ENCODE measurements around the gene PPP1R14B. TPM values are rescaled to one million over a fixed set of nuclear protein-coding genes. Genes with fewer than 3 reads are reported as not detected.

Gene PPP1R14B
- total RNA-seq, 2 experiments from 2014 or later, result 178 to 197 TPM

DNA sequence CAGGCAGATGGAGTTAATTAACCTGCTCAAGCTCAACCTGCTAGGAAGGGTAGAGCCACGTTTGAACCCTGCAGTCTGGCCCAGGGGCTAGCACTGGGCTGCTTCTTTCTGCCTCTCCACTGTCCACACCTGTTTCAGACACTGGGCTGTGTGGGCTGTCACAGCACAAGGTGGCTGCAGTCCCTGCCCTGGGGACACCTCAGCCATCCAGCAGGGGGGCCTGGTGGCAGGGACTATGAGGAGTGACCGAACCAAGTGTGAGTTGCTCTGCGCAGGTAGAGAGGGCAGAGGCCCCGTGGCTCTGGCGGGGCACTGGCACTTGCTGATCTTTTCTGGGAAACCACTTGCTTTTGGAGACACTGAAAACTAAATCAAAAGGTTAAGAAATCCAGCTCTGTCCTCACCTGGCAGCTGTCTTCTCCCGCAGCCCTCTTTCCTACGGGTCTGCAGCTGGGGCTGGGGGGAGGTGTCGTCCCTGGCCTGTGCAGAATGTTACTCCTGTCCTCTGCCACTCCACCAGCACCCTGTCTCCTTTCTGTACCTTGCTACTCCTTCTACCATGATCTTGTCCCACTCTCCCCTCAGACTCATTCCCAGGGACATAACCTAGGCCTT lies 31.9 kb upstream of the PPP1R14B start:
- POLR2A ChIA-PET, result interaction anchor here (1.7 kb wide), 1 partner anchor 10 kb away, joined by 4 read pairs; no protein-coding TSS in a partner anchor

DNA sequence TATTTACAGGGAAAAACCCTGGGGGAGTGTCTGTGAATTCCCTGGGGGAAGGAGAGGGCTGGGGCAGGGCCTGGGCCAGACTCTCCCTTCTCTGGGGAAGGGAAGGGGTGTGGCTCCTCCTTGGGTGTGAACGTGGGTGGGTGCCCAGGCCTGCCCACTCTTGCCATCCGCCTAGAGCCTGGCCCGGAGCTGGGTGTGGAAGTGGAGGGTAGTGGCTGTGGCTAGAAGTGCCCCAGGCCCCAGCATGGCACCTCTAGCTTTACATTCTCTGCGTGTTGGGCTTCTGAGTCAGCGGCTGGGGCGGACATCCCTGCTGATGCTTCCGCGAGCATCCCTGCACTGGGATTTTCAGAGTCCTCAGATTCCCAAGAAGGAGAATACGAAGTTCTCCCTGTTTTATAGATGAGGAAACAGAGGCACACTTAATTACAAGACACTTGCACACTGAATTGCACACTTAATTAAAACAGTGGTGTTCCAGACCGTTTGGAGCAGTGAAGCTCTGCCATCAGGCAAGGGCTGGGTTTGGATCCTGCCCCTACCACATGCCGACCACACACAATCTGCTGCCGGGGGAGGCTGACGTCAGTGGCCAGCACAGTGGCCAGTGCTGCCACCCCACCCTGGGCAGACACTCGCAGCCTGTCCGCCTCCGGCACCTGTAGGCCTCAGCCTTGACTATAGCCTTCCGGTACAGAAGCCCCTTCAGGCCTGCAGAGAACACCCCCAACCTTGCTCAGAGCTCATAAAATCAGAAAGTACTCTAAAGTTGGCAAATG lies 30.1 kb upstream of the PPP1R14B start:
- H3K27ac Mint-ChIP-seq, result no peak overlapping the region
- no peaks in the 10 kb centered on the region for H3K9me3 Mint-ChIP-seq (ENCODE audit: insufficient read depth)
- ChIA-PET CTCF (interaction anchor here (15.6 kb wide), 1 partner anchor 26 kb away, joined by 148 read pairs; the partner anchor contains the start of genes CATSPERZ and ESRRA), POLR2A (interaction anchor here (1.7 kb wide), 1 partner anchor 8 kb away, joined by 4 read pairs; no protein-coding TSS in a partner anchor)
- DNase-seq (no peak), ATAC-seq (no peak)
- H3K4me1 Mint-ChIP-seq (ENCODE audit: low read depth), result peaks cover 22% of the 10 kb centered on the region
- no peaks in the 10 kb centered on the region for H3K27me3 Mint-ChIP-seq (ENCODE audit: low read depth)
- H3K36me3 Mint-ChIP-seq (ENCODE audit: low read depth), result peaks cover 27% of the 10 kb centered on the region
- no peak overlapping the region for H3K4me3 Mint-ChIP-seq

More for the DNA sequence above, 31.9 kb upstream of the PPP1R14B start:
- no peak for DNase-seq
- Mint-ChIP-seq H3K9me3 (ENCODE audit: insufficient read depth) (no peaks in the 10 kb centered on the region), H3K4me1 (ENCODE audit: low read depth) (peaks cover 24% of the 10 kb centered on the region), H3K27ac (no peak overlapping the region), H3K36me3 (ENCODE audit: low read depth) (peaks cover 32% of the 10 kb centered on the region), H3K27me3 (ENCODE audit: low read depth) (no peaks in the 10 kb centered on the region), H3K4me3 (no peak overlapping the region)
- peak; percentile 13 for ATAC-seq
- CTCF ChIA-PET, result interaction anchor here (15.6 kb wide), 1 partner anchor 24 kb away, joined by 148 read pairs; the partner anchor contains the start of genes CATSPERZ and ESRRA

DNA sequence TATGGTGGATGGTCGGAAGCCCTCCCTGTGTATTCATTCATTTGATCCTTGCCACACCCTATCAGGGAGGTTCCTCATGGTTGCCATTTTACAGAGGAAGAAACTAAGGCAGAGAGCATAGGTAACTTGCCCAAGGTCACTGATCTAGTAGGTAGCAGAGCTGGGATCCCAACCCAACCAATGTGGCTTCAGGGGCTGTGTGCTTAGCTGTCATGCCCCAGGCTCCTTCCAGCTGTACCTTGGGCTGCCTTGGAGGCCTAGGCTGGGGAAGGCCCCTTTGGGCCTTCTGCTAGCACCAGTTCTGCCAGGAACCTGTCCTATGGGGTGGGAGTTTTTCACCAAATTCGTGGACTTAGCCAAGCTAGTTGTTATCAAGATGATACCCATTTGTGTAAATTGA lies 29.1 kb upstream of the PPP1R14B start:
- no peaks in the 10 kb centered on the region for H3K27me3 Mint-ChIP-seq (ENCODE audit: low read depth)
- ChIA-PET CTCF (interaction anchor here (15.6 kb wide), 1 partner anchor 27 kb away, joined by 148 read pairs; the partner anchor contains the start of genes CATSPERZ and ESRRA), POLR2A (no interaction called here)
- no peak overlapping the region for H3K4me3 Mint-ChIP-seq
- DNase-seq (no peak), ATAC-seq (no peak)
- H3K9me3 Mint-ChIP-seq (ENCODE audit: insufficient read depth), result no peaks in the 10 kb centered on the region
- no peak overlapping the region for H3K27ac Mint-ChIP-seq
- peaks cover 21% of the 10 kb centered on the region for H3K36me3 Mint-ChIP-seq (ENCODE audit: low read depth)
- H3K4me1 Mint-ChIP-seq (ENCODE audit: low read depth), result peaks cover 24% of the 10 kb centered on the region

DNA sequence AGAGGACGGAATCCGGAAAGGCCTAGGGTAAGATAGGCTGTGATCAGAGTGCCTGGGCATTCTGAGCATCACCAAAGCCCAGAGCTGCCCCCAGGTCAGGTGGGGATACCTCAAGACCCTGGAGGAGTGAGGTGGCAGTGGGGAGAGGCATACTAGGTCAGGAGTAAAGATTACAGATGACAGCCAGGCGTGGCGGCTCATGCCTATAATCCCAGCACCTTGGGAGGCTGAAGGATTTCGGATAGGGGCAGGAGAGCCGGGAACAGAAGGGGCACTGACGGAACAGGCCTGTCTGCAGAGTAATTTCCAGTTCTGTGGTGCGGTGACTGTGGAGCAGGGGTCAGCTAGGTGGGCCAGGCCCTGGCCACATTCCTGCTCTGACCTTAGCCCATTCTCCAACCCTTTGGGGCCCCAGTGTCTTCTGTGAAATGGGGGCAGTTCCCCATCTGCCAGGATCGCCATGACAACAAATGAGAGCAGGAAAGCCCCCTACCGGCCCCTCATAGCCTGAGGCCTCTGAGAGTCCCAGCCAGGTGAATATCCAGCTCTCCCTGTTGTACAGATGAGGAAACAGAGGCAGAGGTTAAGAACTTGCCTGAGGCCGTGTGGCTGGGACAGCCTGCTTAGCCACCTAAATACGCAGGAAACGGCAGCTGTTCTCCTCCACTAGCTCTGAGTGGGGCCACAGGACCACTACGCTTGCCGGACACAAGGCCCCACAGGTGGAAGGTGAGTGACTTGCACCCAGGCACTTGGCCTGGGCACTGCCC lies 28.5 kb upstream of the PPP1R14B start:
- ATAC-seq (no peak), DNase-seq (no peak)
- Mint-ChIP-seq H3K9me3 (ENCODE audit: insufficient read depth) (no peaks in the 10 kb centered on the region), H3K4me3 (no peak overlapping the region), H3K27me3 (ENCODE audit: low read depth) (no peaks in the 10 kb centered on the region), H3K4me1 (ENCODE audit: low read depth) (peaks cover 26% of the 10 kb centered on the region), H3K36me3 (ENCODE audit: low read depth) (peaks cover 23% of the 10 kb centered on the region), H3K27ac (no peak overlapping the region)
- ChIA-PET POLR2A (no interaction called here), CTCF (interaction anchor here (15.6 kb wide), 1 partner anchor 28 kb away, joined by 148 read pairs; the partner anchor contains the start of genes CATSPERZ and ESRRA)

DNA sequence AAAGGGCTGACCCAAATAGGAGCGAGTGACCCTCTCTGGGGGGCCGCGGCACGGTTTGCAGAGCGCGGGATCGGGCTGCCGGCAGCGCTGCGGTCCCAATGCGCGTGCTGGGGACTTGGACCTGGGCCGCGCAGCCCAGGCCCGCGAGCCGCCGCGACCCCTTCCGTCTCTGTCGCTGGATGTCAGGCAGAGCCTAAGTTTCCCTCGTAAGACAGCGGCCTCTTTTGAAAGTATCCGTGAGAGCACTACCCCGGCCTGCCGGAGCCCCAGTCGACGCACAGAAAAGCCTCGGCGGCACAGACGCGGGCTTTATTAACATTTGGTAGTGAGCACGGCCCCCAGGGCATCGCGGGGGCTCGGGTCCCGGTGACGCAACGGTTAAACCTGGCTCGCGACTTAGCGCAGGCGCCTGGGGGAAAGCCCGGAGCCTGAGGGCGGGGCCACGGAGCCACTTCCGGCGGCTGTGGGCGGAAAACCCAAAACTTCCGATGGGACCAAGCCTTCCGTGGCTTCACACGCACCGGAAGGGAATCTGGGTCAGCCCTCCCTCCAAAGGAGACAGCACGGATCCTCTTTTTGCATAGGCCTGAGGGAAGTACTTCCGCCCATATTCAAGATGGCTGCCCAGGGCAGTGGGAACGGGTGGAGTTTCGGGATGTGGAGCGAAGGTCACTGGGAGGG lies 22.9 kb upstream of the PPP1R14B start:
- Mint-ChIP-seq H3K27ac (peak overlapping the region; percentile 97), H3K27me3 (ENCODE audit: low read depth) (no peaks in the 10 kb centered on the region), H3K36me3 (ENCODE audit: low read depth) (peaks cover 24% of the 10 kb centered on the region), H3K9me3 (ENCODE audit: insufficient read depth) (no peaks in the 10 kb centered on the region), H3K4me1 (ENCODE audit: low read depth) (peaks cover 34% of the 10 kb centered on the region), H3K4me3 (peak overlapping the region; percentile 93)
- peak; percentile 74 for ATAC-seq
- POLR2A ChIA-PET, result interaction anchor here (0.5 to 5.6 kb wide), 18 partner anchors 8 to 301 kb away, joined by 3 to 79 read pairs (median 6); partner anchors contain the start of genes BAD, CCDC88B, ESRRA and FERMT3
- CTCF ChIA-PET, result interaction anchor here (1.0 to 15.6 kb wide), 12 partner anchors 12 to 71 kb away, joined by 3 to 148 read pairs (median 4); partner anchors contain the start of genes CATSPERZ, CCDC88B, ESRRA and FERMT3
- DNase-seq, result peak; percentile 97

DNA sequence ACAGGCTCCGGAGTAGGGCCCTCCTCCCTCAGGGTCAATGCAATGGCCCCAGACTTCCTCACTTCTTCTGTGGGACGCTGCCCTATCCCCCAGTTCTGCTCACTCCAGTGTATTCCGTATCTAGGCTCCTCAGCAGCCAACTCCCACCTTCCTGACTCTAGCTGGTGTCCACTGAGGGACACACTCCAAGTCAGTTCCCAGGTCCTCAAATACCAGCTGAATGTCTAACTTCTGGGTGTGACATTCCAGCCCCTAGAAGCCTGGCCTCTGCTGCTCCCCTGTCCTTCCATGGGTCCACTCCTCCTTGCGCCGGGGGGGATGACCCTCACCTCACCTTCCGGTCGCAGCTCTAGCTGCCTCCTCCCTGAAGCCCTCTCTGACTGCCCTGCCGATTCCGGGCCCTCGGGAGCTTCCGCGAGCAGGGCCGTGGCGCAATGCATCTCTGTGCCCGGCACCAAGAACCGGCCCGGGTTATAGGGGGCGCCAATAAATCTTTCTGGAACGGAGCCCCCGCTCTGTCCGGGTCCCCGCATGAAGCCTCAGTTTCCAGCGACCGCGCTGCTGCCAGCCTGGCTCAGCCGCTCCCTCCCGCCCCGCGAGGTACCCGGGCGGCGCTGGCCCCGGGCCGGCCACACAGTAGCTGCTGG lies 22.3 kb upstream of the PPP1R14B start:
- ATAC-seq, result peak; percentile 13
- peak; percentile 71 for DNase-seq
- peak overlapping the region; percentile 93 for H3K4me3 Mint-ChIP-seq
- H3K27ac Mint-ChIP-seq, result peak overlapping the region; percentile 97
- peaks cover 34% of the 10 kb centered on the region for H3K4me1 Mint-ChIP-seq (ENCODE audit: low read depth)
- peaks cover 26% of the 10 kb centered on the region for H3K36me3 Mint-ChIP-seq (ENCODE audit: low read depth)
- no peaks in the 10 kb centered on the region for H3K27me3 Mint-ChIP-seq (ENCODE audit: low read depth)
- no peaks in the 10 kb centered on the region for H3K9me3 Mint-ChIP-seq (ENCODE audit: insufficient read depth)
- CTCF ChIA-PET, result interaction anchor here (1.0 to 15.6 kb wide), 11 partner anchors 13 to 71 kb away, joined by 3 to 148 read pairs (median 4); partner anchors contain the start of genes CATSPERZ, ESRRA, FERMT3 and PLCB3
- POLR2A ChIA-PET, result interaction anchor here (0.8 to 5.6 kb wide), 17 partner anchors 9 to 83 kb away, joined by 3 to 79 read pairs (median 7); partner anchors contain the start of genes BAD, CCDC88B, ESRRA and FERMT3

DNA sequence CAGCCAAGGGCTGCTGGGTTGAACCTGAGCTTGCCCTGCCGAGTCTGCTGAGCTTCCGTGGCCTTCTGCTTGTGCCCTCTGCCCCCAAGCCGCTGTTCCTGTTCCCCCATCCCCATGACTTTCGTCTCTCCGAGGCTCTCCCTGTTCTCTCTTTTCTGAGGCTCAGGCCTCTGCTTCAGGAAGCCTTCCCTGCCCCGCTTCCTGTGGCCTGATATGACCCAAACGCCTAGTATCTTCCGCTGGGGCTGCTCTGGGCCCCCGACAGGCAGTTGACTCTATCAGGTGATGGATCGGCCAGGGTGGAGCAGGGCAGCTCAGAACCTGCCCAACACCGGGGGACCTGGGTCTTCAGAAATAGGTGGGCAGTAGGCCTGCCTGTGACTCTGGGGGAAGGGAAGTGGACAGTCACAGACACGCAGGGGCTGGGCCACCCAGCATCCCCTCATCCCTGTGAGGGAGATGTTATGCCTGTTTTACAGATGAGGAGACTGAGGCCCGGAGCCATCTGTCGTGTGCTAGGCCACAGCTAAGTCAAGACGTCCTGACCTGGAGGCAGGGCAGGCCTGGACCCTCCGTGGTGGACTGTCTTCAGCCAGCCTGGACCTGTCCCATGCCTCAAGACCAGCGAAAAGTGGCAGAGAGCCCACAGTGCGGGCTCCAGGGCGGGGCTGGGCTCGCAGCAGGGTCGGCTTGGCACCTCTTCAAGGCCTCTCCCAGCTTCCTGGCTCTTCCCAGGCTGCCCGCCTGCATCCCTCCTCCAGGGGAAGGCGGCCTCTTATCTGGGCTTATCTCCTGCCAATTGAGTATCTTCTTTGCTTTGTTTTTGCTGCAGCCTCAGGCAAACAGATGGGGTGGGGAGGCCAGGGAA lies 21.5 kb upstream of the PPP1R14B start:
- peaks cover 23% of the 10 kb centered on the region for H3K36me3 Mint-ChIP-seq (ENCODE audit: low read depth)
- POLR2A ChIA-PET, result interaction anchor here (0.6 to 5.6 kb wide), 16 partner anchors 9 to 82 kb away, joined by 3 to 79 read pairs (median 6); partner anchors contain the start of genes BAD, CCDC88B, ESRRA and FERMT3
- DNase-seq (no peak), ATAC-seq (no peak)
- H3K4me3 Mint-ChIP-seq, result peak overlapping the region; percentile 93
- H3K9me3 Mint-ChIP-seq (ENCODE audit: insufficient read depth), result no peaks in the 10 kb centered on the region
- CTCF ChIA-PET, result interaction anchor here (1.0 to 15.6 kb wide), 12 partner anchors 12 to 71 kb away, joined by 3 to 148 read pairs (median 4); partner anchors contain the start of genes CATSPERZ, ESRRA, FERMT3 and PLCB3
- peaks cover 34% of the 10 kb centered on the region for H3K4me1 Mint-ChIP-seq (ENCODE audit: low read depth)
- peak overlapping the region; percentile 97 for H3K27ac Mint-ChIP-seq
- H3K27me3 Mint-ChIP-seq (ENCODE audit: low read depth), result no peaks in the 10 kb centered on the region

DNA sequence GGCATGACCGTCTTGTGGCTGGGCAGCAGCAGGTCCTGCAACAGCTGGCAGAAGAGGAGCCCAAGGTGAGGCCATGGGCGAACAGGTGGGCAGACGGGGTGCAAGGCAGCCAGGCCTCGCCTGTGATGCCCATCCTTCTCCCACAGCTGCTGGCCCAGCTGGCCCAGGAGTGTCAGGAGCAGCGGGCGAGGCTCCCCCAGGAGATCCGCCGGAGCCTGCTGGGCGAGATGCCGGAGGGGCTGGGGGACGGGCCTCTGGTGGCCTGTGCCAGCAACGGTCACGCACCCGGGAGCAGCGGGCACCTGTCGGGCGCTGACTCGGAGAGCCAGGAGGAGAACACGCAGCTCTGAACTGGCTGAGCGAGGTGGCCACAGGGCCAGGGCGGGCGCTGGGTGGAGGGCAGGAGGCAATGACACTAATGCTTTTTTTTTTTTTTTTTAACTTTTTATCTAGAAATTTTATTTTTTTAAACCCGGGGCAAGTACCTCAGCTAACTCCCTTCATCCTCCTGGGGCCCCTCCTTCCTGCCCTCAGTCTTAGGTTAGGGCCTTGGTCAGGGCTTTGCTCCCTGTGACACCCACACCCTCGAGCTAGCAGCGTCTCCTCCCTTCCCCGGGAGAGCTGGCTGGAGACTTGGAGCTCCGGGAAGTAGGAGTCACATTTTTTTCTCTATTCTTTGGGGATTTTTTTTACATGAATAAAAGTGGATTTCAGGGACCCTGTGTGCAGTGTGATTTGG lies 20.6 kb upstream of the PPP1R14B start:
- Mint-ChIP-seq H3K9me3 (ENCODE audit: insufficient read depth) (no peaks in the 10 kb centered on the region), H3K4me1 (ENCODE audit: low read depth) (peaks cover 32% of the 10 kb centered on the region), H3K27ac (peak overlapping the region; percentile 97), H3K27me3 (ENCODE audit: low read depth) (no peaks in the 10 kb centered on the region), H3K4me3 (no peak overlapping the region), H3K36me3 (ENCODE audit: low read depth) (peaks cover 25% of the 10 kb centered on the region)
- CTCF ChIA-PET, result interaction anchor here (1.0 to 15.6 kb wide), 7 partner anchors 16 to 70 kb away, joined by 3 to 148 read pairs (median 5); partner anchors contain the start of genes CATSPERZ, ESRRA, FERMT3 and PLCB3
- DNase-seq (no peak), ATAC-seq (no peak)
- POLR2A ChIA-PET, result interaction anchor here (0.6 to 5.6 kb wide), 4 partner anchors 16 to 61 kb away, joined by 3 to 79 read pairs (median 10); partner anchors contain the start of genes BAD, FERMT3, GPR137 and PLCB3

DNA sequence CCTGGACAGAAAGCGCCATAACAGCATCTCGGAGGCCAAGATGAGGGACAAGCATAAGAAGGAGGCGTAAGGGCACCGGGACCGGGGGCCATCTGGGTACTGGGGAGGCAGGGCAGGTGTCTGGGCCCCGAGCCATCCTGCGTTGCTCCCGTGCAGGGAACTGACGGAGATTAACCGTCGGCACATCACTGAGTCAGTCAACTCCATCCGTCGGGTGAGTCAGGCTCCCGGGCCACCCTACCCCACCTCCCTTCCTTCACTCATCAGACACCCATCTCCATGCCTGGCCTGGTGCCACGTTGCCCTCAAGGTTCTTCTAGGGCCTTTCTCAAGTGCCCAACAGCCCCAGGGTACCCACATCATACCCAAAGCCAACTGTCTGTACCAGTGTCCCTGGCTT lies 19.6 kb upstream of the PPP1R14B start:
- POLR2A ChIA-PET, result no interaction called here
- CTCF ChIA-PET, result interaction anchor here (9.5 to 15.6 kb wide), 2 partner anchors 15 to 37 kb away, joined by 63 to 148 read pairs; partner anchors contain the start of genes CATSPERZ, ESRRA and PLCB3

More for the DNA sequence above, 19.6 kb upstream of the PPP1R14B start:
- Mint-ChIP-seq H3K27ac (no peak overlapping the region), H3K27me3 (ENCODE audit: low read depth) (no peaks in the 10 kb centered on the region), H3K36me3 (ENCODE audit: low read depth) (peaks cover 27% of the 10 kb centered on the region), H3K4me3 (no peak overlapping the region), H3K4me1 (ENCODE audit: low read depth) (peaks cover 24% of the 10 kb centered on the region), H3K9me3 (ENCODE audit: insufficient read depth) (no peaks in the 10 kb centered on the region)
- ATAC-seq (no peak), DNase-seq (no peak)
